Measurements from ENCODE around the gene RTL1.

The RTL1 gene

GRCh38 chr14:100903672-100904185 lies at the start of gene RTL1:
TSS of gene RTL1 (minus strand) at chr14:100903722. CDS start at chr14:100884788, 18,934 bp downstream.
- Histone ChIP-seq H3K36me3 (replicated peaks; ENCODE audit: insufficient read depth, low read length) (no peaks in the 10 kb centered on the region), H4K20me1 (ENCODE audit: insufficient read depth, low read length) (no peaks in the 10 kb centered on the region), H3K9me3 (replicated peaks; ENCODE audit: insufficient read depth, low read length) (no peaks in the 10 kb centered on the region), H3K79me2 (ENCODE audit: low read length) (no peaks in the 10 kb centered on the region), H3K27ac (ENCODE audit: low read length) (no peak within 1 kb of the TSS), H3K4me1 (ENCODE audit: low read length) (no peaks in the 10 kb centered on the region), H3K27me3 (replicated peaks; ENCODE audit: insufficient read depth, low read length) (peaks cover 33% of the 10 kb centered on the region), H2AFZ (ENCODE audit: low read length) (no peak within 1 kb of the TSS), H3K9me2 (replicated peaks; ENCODE audit: insufficient read depth, low read length) (no peaks in the 10 kb centered on the region), H3K4me2 (ENCODE audit: low read depth, low read length) (no peak within 1 kb of the TSS), H3K4me3 (ENCODE audit: low read length) (no peak within 1 kb of the TSS), H3K9ac (ENCODE audit: low read length) (no peak within 1 kb of the TSS), H3F3A (ENCODE audit: insufficient read depth, low read length) (no peaks in the 10 kb centered on the region)
- DNase-seq, result no peak
- TF ChIP-seq EZH2phosphoT487 (IDR thresholded peaks at IDR 0.05; ENCODE audit: low read length) (no peak), CTCF (IDR thresholded peaks at IDR 0.05; ENCODE audit: low read length) (no peak), EZH2 (optimal IDR thresholded peaks at IDR 0.05; ENCODE audit: low read depth, low read length) (no peak)

- Histone ChIP-seq H3K9me3 (replicated peaks; ENCODE audit: insufficient read depth, low read length) (no peaks in the 10 kb centered on the region), H3K4me2 (ENCODE audit: low read depth, low read length) (no peak overlapping the region), H2AFZ (ENCODE audit: low read length) (no peak overlapping the region), H3K27me3 (replicated peaks; ENCODE audit: insufficient read depth, low read length) (no peaks in the 10 kb centered on the region), H3F3A (ENCODE audit: insufficient read depth, low read length) (no peaks in the 10 kb centered on the region), H3K9me2 (replicated peaks; ENCODE audit: insufficient read depth, low read length) (no peaks in the 10 kb centered on the region), H3K4me1 (ENCODE audit: low read length) (no peaks in the 10 kb centered on the region), H3K36me3 (replicated peaks; ENCODE audit: insufficient read depth, low read length) (no peaks in the 10 kb centered on the region), H3K9ac (ENCODE audit: low read length) (no peak overlapping the region), H3K79me2 (ENCODE audit: low read length) (no peaks in the 10 kb centered on the region), H3K4me3 (ENCODE audit: low read length) (no peak overlapping the region), H3K27ac (ENCODE audit: low read length) (no peak overlapping the region), H4K20me1 (ENCODE audit: insufficient read depth, low read length) (no peaks in the 10 kb centered on the region)
- no peak for DNase-seq
- TF ChIP-seq EZH2 (optimal IDR thresholded peaks at IDR 0.05; ENCODE audit: low read depth, low read length), result no peak
- TF ChIP-seq EZH2phosphoT487 (IDR thresholded peaks at IDR 0.05; ENCODE audit: low read length), result no peak
- no peak for TF ChIP-seq CTCF (IDR thresholded peaks at IDR 0.05; ENCODE audit: low read length)
These were observed 46.5 kb upstream of the RTL1 start for GRCh38 chr14:100950024-100950423.

GRCh38 chr14:100944052-100944451 lies 40.5 kb upstream of the RTL1 start:
- Histone ChIP-seq H3K79me2 (ENCODE audit: low read length) (no peaks in the 10 kb centered on the region), H3K27ac (ENCODE audit: low read length) (no peak overlapping the region), H3K9ac (ENCODE audit: low read length) (no peak overlapping the region), H3K4me1 (ENCODE audit: low read length) (no peaks in the 10 kb centered on the region), H3K27me3 (replicated peaks; ENCODE audit: insufficient read depth, low read length) (no peaks in the 10 kb centered on the region), H4K20me1 (ENCODE audit: insufficient read depth, low read length) (no peaks in the 10 kb centered on the region), H3F3A (ENCODE audit: insufficient read depth, low read length) (no peaks in the 10 kb centered on the region), H2AFZ (ENCODE audit: low read length) (no peak overlapping the region), H3K4me3 (ENCODE audit: low read length) (no peak overlapping the region), H3K9me3 (replicated peaks; ENCODE audit: insufficient read depth, low read length) (no peaks in the 10 kb centered on the region), H3K36me3 (replicated peaks; ENCODE audit: insufficient read depth, low read length) (no peaks in the 10 kb centered on the region), H3K4me2 (ENCODE audit: low read depth, low read length) (no peak overlapping the region), H3K9me2 (replicated peaks; ENCODE audit: insufficient read depth, low read length) (no peaks in the 10 kb centered on the region)
- peak; percentile 7 for DNase-seq
- TF ChIP-seq EZH2phosphoT487 (IDR thresholded peaks at IDR 0.05; ENCODE audit: low read length), result no peak
- no peak for TF ChIP-seq EZH2 (optimal IDR thresholded peaks at IDR 0.05; ENCODE audit: low read depth, low read length)
- TF ChIP-seq CTCF (IDR thresholded peaks at IDR 0.05; ENCODE audit: low read length), result no peak
